Panc1 (cell line): ENCODE measurements around the gene PAX5. TPM values are rescaled to one million over a fixed set of nuclear protein-coding genes. Genes with fewer than 3 reads are reported as not detected.

Experiments
- ATAC-seq: fragments of 200-7000 bp; cut with Tn5 transposase; 2 replicates; pipeline ENCODE4 v1.9.1; 2020; ENCODE audit warnings: mild to moderate bottlenecking, moderate library complexity
- BruUV-seq: library from RNA; stranded (reverse); fragments of 400-500 nt; replicated peaks from 2 replicates; lab custom pipeline; 2021; lab: Mats Ljungman, UMichigan
- CTCF ChIA-PET: fragments of 300-600 bp; sonication (Branson Sonifier 250); formaldehyde crosslinking; loops from one replicate; lab custom pipeline; 2022; ENCODE audit warnings: antibody characterized with exemption; lab: Charles Lee
- POLR2A ChIA-PET: fragments of 300-600 bp; sonication (Branson Sonifier 250); formaldehyde crosslinking; loops from one replicate; lab custom pipeline; 2022; ENCODE audit warnings: antibody characterized with exemption; lab: Charles Lee
- DNase-seq: peaks from one replicate; pipeline ENCODE4 v3.0.0-alpha.2; 2010; ENCODE audit warnings: low read depth, low spot score
- H3K27ac ChIP-seq: 2 replicates; pipeline ENCODE4 v1.5.1; 2011; ENCODE audit warnings: mild to moderate bottlenecking, low read length, inconsistent platforms
- H3K27me3 ChIP-seq: fragments of 200-500 bp; sonication (Bioruptor generic); 2 replicates; pipeline ENCODE4 v1.6.0; 2014; ENCODE audit warnings: low read length, inconsistent platforms; ENCODE audit not compliant: control insufficient read depth, insufficient read depth
- H3K36me3 ChIP-seq: fragments of 200-500 bp; sonication (Bioruptor generic); 2 replicates; pipeline ENCODE4 v1.5.1; 2014; ENCODE audit warnings: inconsistent platforms, mild to moderate bottlenecking, low read length, moderate library complexity; ENCODE audit not compliant: control insufficient read depth, insufficient read depth
- H3K4me1 ChIP-seq: 2 replicates; pipeline ENCODE4 v1.5.1; 2011; ENCODE audit warnings: inconsistent platforms, mild to moderate bottlenecking, low read length, moderate library complexity; ENCODE audit not compliant: control insufficient read depth, insufficient read depth
- H3K4me3 ChIP-seq, 2 experiments: 2 replicates each; pipeline ENCODE4 v1.5.1; 2011 to 2012; ENCODE audit warnings: low read depth in 2 of 2, low read length in 2 of 2, mild to moderate bottlenecking in 2 of 2, inconsistent platforms in 1 of 2, moderate library complexity in 1 of 2
- H3K9me3 ChIP-seq: fragments of 200-500 bp; sonication (Bioruptor generic); 2 replicates; pipeline ENCODE4 v1.5.1; 2014; ENCODE audit warnings: low read depth, mild to moderate bottlenecking, inconsistent platforms, low read length, moderate library complexity; ENCODE audit not compliant: control insufficient read depth, insufficient read depth
- CTCF ChIP-seq: fragments of 450-650 bp; IDR thresholded peaks from 2 replicates; pipeline ENCODE4 v1.5.1; 2017; ENCODE audit warnings: mild to moderate bottlenecking
- POLR2AphosphoS5 ChIP-seq: IDR thresholded peaks from 2 replicates; pipeline ENCODE4 v1.6.1; 2012; ENCODE audit warnings: mild to moderate bottlenecking, low read depth, low read length, moderate library complexity
- REST ChIP-seq, 2 experiments: IDR thresholded peaks; 2 replicates each; pipeline ENCODE4 v1.6.1; 2011 to 2012; ENCODE audit warnings: low read depth in 2 of 2, control low read depth in 1 of 2, low read length in 1 of 2, mild to moderate bottlenecking in 1 of 2, moderate library complexity in 1 of 2; ENCODE audit not compliant: insufficient read depth in 1 of 2
- SIN3A ChIP-seq: IDR thresholded peaks from 2 replicates; pipeline ENCODE4 v1.6.1; 2012; ENCODE audit warnings: low read depth, mild to moderate bottlenecking, low read length, moderate library complexity, borderline replicate concordance; ENCODE audit not compliant: insufficient read depth
- TCF7L2 ChIP-seq: IDR thresholded peaks from 2 replicates; pipeline ENCODE4 v1.6.1; 2011; ENCODE audit warnings: mild to moderate bottlenecking, low read depth, low read length, inconsistent platforms
- in situ Hi-C: cut with HindIII; loops from 2 replicates; pipeline ENCODE4 v1.10.0; 2016; ENCODE audit warnings: low sequenced_read_pairs, low pct_unique_long_range_greater_than_20kb
- intact Hi-C: fragments of 100-400 bp; cut with micrococcal nuclease; formaldehyde crosslinking; loops from one replicate; pipeline ENCODE4 v1.10.0; 2022; ENCODE audit not compliant: unreplicated experiment
- total RNA-seq: library from RNA; stranded (reverse); gene quantifications from one replicate; pipeline ENCODE4 v1.2.1, GENCODE V29; 2021; ENCODE audit not compliant: unreplicated experiment

Gene PAX5
- total RNA-seq, 1 experiment from 2014 or later, result 0.39 TPM

- H3K9me3 ChIP-seq, result no peaks in the 10 kb centered on the region
- in situ Hi-C loops, result no loop called here
- ATAC-seq (no peak), DNase-seq (no peak)
- POLR2A ChIA-PET, result no interaction called here
- H3K4me3 ChIP-seq, result no peak overlapping the region
- TF ChIP-seq POLR2AphosphoS5, result no peak
- no peak for TF ChIP-seq CTCF
- no peak for TF ChIP-seq SIN3A
- TF ChIP-seq REST (IDR thresholded peaks at IDR 0.05; ENCODE audit: insufficient read depth in 1 of 2, low read depth in 2 of 2, low read length in 1 of 2), result no peak
- no peak for TF ChIP-seq TCF7L2
- H3K36me3 ChIP-seq, result no peaks in the 10 kb centered on the region
- intact Hi-C loops, result no loop called here
- BruUV-seq, result no TSS peak
- H3K4me1 ChIP-seq, result no peaks in the 10 kb centered on the region
- H3K27ac ChIP-seq, result no peak overlapping the region
- CTCF ChIA-PET, result no interaction called here
- peaks cover 8% of the 10 kb centered on the region; the same call in 1 of the 2 replicates for H3K27me3 ChIP-seq
Observed at GRCh38 chr9:36842560-36843530, 191.2 kb downstream of the PAX5 start.

- POLR2A ChIA-PET, result no interaction called here
- TF ChIP-seq CTCF, result no peak
- no peaks in the 10 kb centered on the region for H3K36me3 ChIP-seq
- H3K4me3 ChIP-seq, result no peak overlapping the region
- intact Hi-C loops (no loop called here), in situ Hi-C loops (no loop called here)
- no peaks in the 10 kb centered on the region for H3K4me1 ChIP-seq
- CTCF ChIA-PET, result interaction anchor here (1.6 kb wide), 1 partner anchor 8 kb away, joined by 3 read pairs; no protein-coding TSS in a partner anchor
- no peak for DNase-seq
- no TSS peak for BruUV-seq
- no peak for ATAC-seq
- peaks cover 9% of the 10 kb centered on the region; the same call in 1 of the 2 replicates for H3K27me3 ChIP-seq
- no peaks in the 10 kb centered on the region for H3K9me3 ChIP-seq
- H3K27ac ChIP-seq, result no peak overlapping the region
Observed at GRCh38 chr9:36840898-36841536, 193.1 kb downstream of the PAX5 start.
